GM12878 (cell line): ENCODE data around the gene ZNF93. TPM values are rescaled to one million over a fixed set of nuclear protein-coding genes. Genes with fewer than 3 reads are reported as not detected.

ENCODE experiments used
- ATAC-seq: fragments of 200-7000 bp; cut with Tn5 transposase; 3 replicates; pipeline ENCODE4 v1.9.1; 2020; ENCODE audit warnings: mild to moderate bottlenecking, moderate library complexity
- BruUV-seq: library from RNA; stranded (reverse); fragments of 400-500 nt; replicated peaks from 2 replicates; lab custom pipeline; 2021; lab: Mats Ljungman, UMichigan
- CTCF ChIA-PET: fragments of 300-600 bp; sonication (Branson Sonifier 250); formaldehyde crosslinking; extraction: SDS; loops from one replicate; lab custom pipeline; 2021; ENCODE audit warnings: inconsistent platforms; lab: Yijun Ruan, JAX
- POLR2A ChIA-PET: fragments of 350-600 bp; formaldehyde crosslinking; extraction: SDS; loops from one replicate; lab custom pipeline; 2021; ENCODE audit warnings: inconsistent platforms; lab: Charles Lee
- RAD21 ChIA-PET: fragments of 300-600 bp; sonication (Branson Sonifier 250); formaldehyde crosslinking; loops from one replicate; lab custom pipeline; 2023; ENCODE audit warnings: antibody characterized with exemption; ENCODE audit not compliant: unreplicated experiment; lab: Charles Lee
- SMC1A ChIA-PET: fragments of 300-600 bp; sonication (Branson Sonifier 250); formaldehyde crosslinking; loops from one replicate; lab custom pipeline; 2023; ENCODE audit not compliant: unreplicated experiment, uncharacterized antibody; lab: Charles Lee
- DNase-seq: peaks from one replicate; pipeline ENCODE4 v3.0.0-alpha.2; 2011; ENCODE audit warnings: low read depth, low spot score
- FAIRE-seq: peaks from 3 replicates; lab custom pipeline; 2011; peaks lifted over from hg19 to GRCh38; lab: Jason Lieb, UNC
- H2AFZ ChIP-seq: 2 replicates; pipeline ENCODE4 v1.6.0; 2011; ENCODE audit warnings: low read depth, low read length, control low read depth; ENCODE audit not compliant: control insufficient read depth
- H3K27ac ChIP-seq: 2 replicates; pipeline ENCODE4 v1.5.1; 2011; ENCODE audit warnings: control low read depth; ENCODE audit not compliant: control insufficient read depth, insufficient read depth
- H3K27me3 ChIP-seq, 2 experiments: replicated peaks in 1 of 2; 2 replicates each; pipeline versions ENCODE4 v1.6.0 to v1.6.1; 2011; ENCODE audit warnings: low read length in 1 of 2; ENCODE audit not compliant: control insufficient read depth in 2 of 2, insufficient read depth in 2 of 2
- H3K36me3 ChIP-seq, 2 experiments: 2 replicates each; pipeline ENCODE4 v1.5.1; 2011; ENCODE audit warnings: low read length in 1 of 2; ENCODE audit not compliant: control insufficient read depth in 2 of 2, insufficient read depth in 2 of 2
- H3K4me1 ChIP-seq: 2 replicates; pipeline ENCODE4 v1.6.1; 2011; ENCODE audit warnings: mild to moderate bottlenecking, low read length, moderate library complexity, mixed read lengths; ENCODE audit not compliant: control insufficient read depth, insufficient read depth
- H3K4me2 ChIP-seq: 2 replicates; pipeline ENCODE4 v1.6.0; 2011; ENCODE audit warnings: control low read depth; ENCODE audit not compliant: control insufficient read depth, insufficient read depth
- H3K4me3 ChIP-seq: fragments of 200-600 bp; sonication (generic); 2 replicates; pipeline ENCODE4 v1.5.1; 2016
- H3K79me2 ChIP-seq: 2 replicates; pipeline ENCODE4 v1.6.0; 2011; ENCODE audit warnings: low read length; ENCODE audit not compliant: control insufficient read depth, insufficient read depth
- H3K9ac ChIP-seq: 2 replicates; pipeline ENCODE4 v1.8.0; 2011; ENCODE audit warnings: low read length, control low read depth, mixed read lengths; ENCODE audit not compliant: control insufficient read depth, insufficient read depth
- H3K9me3 ChIP-seq: replicated peaks from 3 replicates; pipeline ENCODE4 v1.5.1; 2011; ENCODE audit warnings: mild to moderate bottlenecking, low read length; ENCODE audit not compliant: control insufficient read depth, insufficient read depth
- H4K20me1 ChIP-seq: 2 replicates; pipeline ENCODE4 v1.6.0; 2011; ENCODE audit not compliant: control insufficient read depth, insufficient read depth
- BCL11A ChIP-seq: IDR thresholded peaks from 2 replicates; pipeline ENCODE4 v1.6.1; 2011; ENCODE audit warnings: low read depth, low read length
- E2F4 ChIP-seq: IDR thresholded peaks from 2 replicates; pipeline ENCODE4 v1.6.1; 2012; ENCODE audit warnings: low read depth, low read length, improper control_type of control experiment
- FOXM1 ChIP-seq: IDR thresholded peaks from 2 replicates; pipeline ENCODE4 v1.6.1; 2012; ENCODE audit warnings: low read depth, mild to moderate bottlenecking, inconsistent platforms, low read length, moderate library complexity
- ZBTB33 ChIP-seq: fragments of 450-650 bp; IDR thresholded peaks from 2 replicates; pipeline ENCODE4 v1.6.1; 2017; ENCODE audit warnings: mild to moderate bottlenecking
- WGBS: methylation state at CpG from one replicate; pipeline ENCODE4 v1.1.6; 2016; ENCODE audit warnings: low lambda C conversion rate; ENCODE audit not compliant: insufficient replicate concordance, insufficient coverage; ENCODE audit errors: missing lambda C conversion rate; 5-methylcytosine and 5-hydroxymethylcytosine counted together
- in situ Hi-C: fragments of 300-500 bp; cut with MboI; formaldehyde crosslinking; loops from 9 replicates; pipeline ENCODE4 v1.14.3; 2018; ENCODE audit warnings: mixed read lengths
- intact Hi-C: fragments of 100-400 bp; cut with micrococcal nuclease; formaldehyde crosslinking; loops from one replicate; pipeline ENCODE4 v1.14.2; 2022; ENCODE audit not compliant: unreplicated experiment
- polyA plus RNA-seq, 11 experiments: library from polyadenylated mRNA; depleted of rRNA in 4 of 11; unstranded in 6 of 11; stranded (reverse) in 5 of 11; fragments of >200 nt; fragmentation: Nextera tagmentation in 4 of 11; fragmentation: Illumina TruSeq in 1 of 11; extraction: Ambion mirVana in 4 of 11; extraction: Trizol in 1 of 11; gene quantifications; 1 replicate in 1 of 11; 2 replicates in 10 of 11; pipeline versions ENCODE4 v1.2.1 to v1.2.3, GENCODE V29; 2011 to 2016; ENCODE audit warnings: inconsistent platforms in 2 of 11, missing spikeins in 2 of 11, low read depth in 1 of 11
- total RNA-seq, 4 experiments: library from RNA; depleted of rRNA in 3 of 4; stranded (reverse); fragments of >200 nt in 3 of 4; fragmentation: Illumina TruSeq in 1 of 4; extraction: Trizol in 1 of 4; gene quantifications; 2 replicates each; pipeline versions ENCODE4 v1.2.1 to v1.2.3, GENCODE V29; 2013 to 2021

The ZNF93 gene
- total and polyA plus RNA-seq, 10 of the 15 experiments (the other 5 are each of a cell fraction or from before 2014, with no cell fraction given), result 0.70 to 7.9 (median 1.9) TPM

- TF ChIP-seq ZBTB33, result no peak
- no peak for TF ChIP-seq FOXM1
Measured at GRCh38 chr19:19938449-19938848, 37.7 kb downstream of the ZNF93 start (continued).

- Histone ChIP-seq H3K9ac (no peak overlapping the region), H3K27ac (no peak overlapping the region), H3K79me2 (no peaks in the 10 kb centered on the region), H3K9me3 (no peaks in the 10 kb centered on the region; the same call in 2 of the 3 replicates), H3K4me1 (no peaks in the 10 kb centered on the region), H3K36me3 (no peaks in the 10 kb centered on the region), H3K27me3 (no peaks in the 10 kb centered on the region), H3K4me2 (no peak overlapping the region), H2AFZ (no peak overlapping the region), H4K20me1 (no peaks in the 10 kb centered on the region), H3K4me3 (no peak overlapping the region)
- ChIA-PET RAD21 (no interaction called here), CTCF (no interaction called here), SMC1A (no interaction called here), POLR2A (no interaction called here)
- no TSS peak for BruUV-seq
- TF ChIP-seq E2F4, result no peak
- TF ChIP-seq BCL11A, result no peak
- 73% methylated on average over 8 of the region's 8 CpGs for WGBS
- in situ Hi-C loops (no loop called here), intact Hi-C loops (no loop called here)
- DNase-seq (no peak), ATAC-seq (no peak), FAIRE-seq (no peak)
Measured at GRCh38 chr19:19943848-19944582, 43.3 kb downstream of the ZNF93 start.
